Mucosa of descending colon (tissue), 3 donors: ENCODE data around the gene TTLL13. TPM values are rescaled to one million over a fixed set of nuclear protein-coding genes. Genes with fewer than 3 reads are reported as not detected.
"Not testable (repeated sequence)": the region's sequence is repeated elsewhere in the genome, so short reads cannot be mapped to it uniquely, and the experiment has no call there.

ENCODE experiments used
- ATAC-seq: fragments of 200-7000 bp; cut with Tn5 transposase; one replicate; pipeline ENCODE4 v1.9.1; 2020; ENCODE audit warnings: mild to moderate bottlenecking, moderate library complexity
- DNase-seq, 3 donors: peaks; one replicate each; pipeline ENCODE4 v3.0.0-alpha.2; 2020
- H3K36me3 ChIP-seq: fragments of 200-600 bp; one replicate; pipeline ENCODE4 v1.8.0; 2021; ENCODE audit warnings: low read depth, mild to moderate bottlenecking
- H3K4me1 ChIP-seq: fragments of 200-600 bp; one replicate; pipeline ENCODE4 v1.8.0; 2021; ENCODE audit warnings: low read depth, mild to moderate bottlenecking
- H3K4me3 ChIP-seq: fragments of 200-600 bp; one replicate; pipeline ENCODE4 v1.8.0; 2021; ENCODE audit warnings: mild to moderate bottlenecking
- H3K9me3 ChIP-seq: fragments of 200-600 bp; one replicate; pipeline ENCODE4 v1.8.0; 2021; ENCODE audit warnings: mild to moderate bottlenecking
- CTCF ChIP-seq: fragments of 200-600 bp; IDR thresholded peaks from one replicate; pipeline ENCODE4 v1.8.0; 2022; ENCODE audit warnings: antibody characterized with exemption, mild to moderate bottlenecking
- intact Hi-C, 2 donors: fragments of 100-400 bp; cut with DNase I in 1 of 2; cut with micrococcal nuclease in 1 of 2; formaldehyde crosslinking; loops; one replicate each; pipeline versions ENCODE4 v1.11.0 to v1.11.1; 2022; cut with DNase I, micrococcal nuclease
- total RNA-seq, 3 donors: library from RNA; stranded (reverse); fragmentation: NEBNext Ultra II Directional in 2 of 3; extraction: Animal tissue kit (Norgen Biotek cat#: 25700) in 2 of 3; gene quantifications; one replicate each; pipeline versions ENCODE4 v1.2.1 to v1.2.4, GENCODE V29; 2021 to 2023
- donor health status: DM: no; HTN: no; CAD: no; lungs with moderate emphysema.
- donor health status: DM: no; HTN: no; CAD: no.
- donor health status: DM: no; HTN: yes; CAD: no.

The TTLL13 gene
- total RNA-seq, 3 donors from 2014 or later: 0.34 to 0.93 (median 0.63) TPM

- ATAC-seq (peak; percentile 72), DNase-seq (peak; percentile 67 to 78 (median 74))
- Histone ChIP-seq H3K9me3 (no peaks in the 10 kb centered on the region), H3K4me1 (no peaks in the 10 kb centered on the region), H3K36me3 (no peaks in the 10 kb centered on the region), H3K4me3 (no peak overlapping the region)
- peak; percentile 85 for TF ChIP-seq CTCF
- intact Hi-C loops: no loop called here
Measured at GRCh38 chr15:90300988-90301706, 51.8 kb downstream of the TTLL13 start.

- intact Hi-C loops: no loop called here
- Histone ChIP-seq H3K9me3 (no peaks in the 10 kb centered on the region), H3K4me3 (no peak overlapping the region), H3K36me3 (no peaks in the 10 kb centered on the region), H3K4me1 (no peaks in the 10 kb centered on the region)
- ATAC-seq (no peak), DNase-seq (no peak)
- no peak for TF ChIP-seq CTCF
Measured at GRCh38 chr15:90301707-90302300, 52.4 kb downstream of the TTLL13 start.

GRCh38 chr15:90305355-90305754 lies 56.0 kb downstream of the TTLL13 start:
- ATAC-seq, DNase-seq, H3K9me3 ChIP-seq, H3K4me1 ChIP-seq, H3K4me3 ChIP-seq, intact Hi-C loops, H3K36me3 ChIP-seq: not testable (repeated sequence)

GRCh38 chr15:90305932-90306331 lies 56.6 kb downstream of the TTLL13 start:
- TF ChIP-seq CTCF: no peak
- Histone ChIP-seq H3K4me3 (no peak overlapping the region), H3K36me3 (no peaks in the 10 kb centered on the region), H3K4me1 (no peaks in the 10 kb centered on the region), H3K9me3 (no peaks in the 10 kb centered on the region)
- ATAC-seq: no peak
- DNase-seq: no peak
- intact Hi-C loops: no loop called here

GRCh38 chr15:90306560-90306959 lies 57.2 kb downstream of the TTLL13 start:
- TF ChIP-seq CTCF: no peak
- peak; percentile 50 for ATAC-seq
- intact Hi-C loops: no loop called here
- Histone ChIP-seq H3K9me3 (no peaks in the 10 kb centered on the region), H3K36me3 (no peaks in the 10 kb centered on the region), H3K4me1 (no peaks in the 10 kb centered on the region), H3K4me3 (no peak overlapping the region)
- DNase-seq: no peak

GRCh38 chr15:90307661-90308060 lies 58.3 kb downstream of the TTLL13 start:
- no peaks in the 10 kb centered on the region for H3K4me1 ChIP-seq
- no peak overlapping the region for H3K4me3 ChIP-seq
- ATAC-seq: no peak
- H3K9me3 ChIP-seq: no peaks in the 10 kb centered on the region
- no peak for TF ChIP-seq CTCF
- intact Hi-C loops: no loop called here
- DNase-seq: no peak
- no peaks in the 10 kb centered on the region for H3K36me3 ChIP-seq
